Keratinocyte (primary cell): ENCODE data around the gene APBB1. TPM values are rescaled to one million over a fixed set of nuclear protein-coding genes. Genes with fewer than 3 reads are reported as not detected.

Source experiments
- DNase-seq: peaks from one replicate; pipeline ENCODE4 v3.0.0-alpha.2; 2011; ENCODE audit warnings: low read depth, missing footprints, low spot score
- FAIRE-seq: peaks from 2 replicates; lab custom pipeline; 2011; peaks lifted over from hg19 to GRCh38; lab: Jason Lieb, UNC
- H2AFZ ChIP-seq: 2 replicates; pipeline ENCODE4 v1.6.0; 2012; ENCODE audit warnings: low read length, control low read depth, inconsistent platforms; ENCODE audit not compliant: control insufficient read depth
- H3K27ac ChIP-seq: 2 replicates; pipeline ENCODE4 v1.5.1; 2011; ENCODE audit warnings: low read length; ENCODE audit not compliant: control insufficient read depth, insufficient read depth
- H3K27me3 ChIP-seq: 3 replicates; pipeline ENCODE4 v1.6.0; 2011; ENCODE audit warnings: low read length; ENCODE audit not compliant: control insufficient read depth, insufficient read depth; ENCODE audit errors: extremely low read depth
- H3K36me3 ChIP-seq, 2 experiments: 2 replicates in 1 of 2; 3 replicates in 1 of 2; pipeline ENCODE4 v1.5.1; 2011; ENCODE audit warnings: low read length in 2 of 2, mild to moderate bottlenecking in 1 of 2; ENCODE audit not compliant: control insufficient read depth in 2 of 2, insufficient read depth in 2 of 2; ENCODE audit errors: extremely low read depth in 1 of 2
- H3K4me1 ChIP-seq: 3 replicates; pipeline ENCODE4 v1.5.1; 2011; ENCODE audit warnings: low read length; ENCODE audit not compliant: control insufficient read depth, insufficient read depth; ENCODE audit errors: extremely low read depth
- H3K4me2 ChIP-seq: 3 replicates; pipeline ENCODE4 v1.6.0; 2011; ENCODE audit warnings: low read depth, low read length; ENCODE audit not compliant: control insufficient read depth, insufficient read depth; ENCODE audit errors: extremely low read depth
- H3K4me3 ChIP-seq, 3 experiments: fragments of 200-600 bp in 1 of 3; sonication (generic) in 1 of 3; 2 replicates in 2 of 3; 3 replicates in 1 of 3; pipeline ENCODE4 v1.5.1; 2011 to 2016; ENCODE audit warnings: low read length in 3 of 3, mild to moderate bottlenecking in 3 of 3, control low read depth in 2 of 3, inconsistent platforms in 1 of 3, low read depth in 1 of 3, mixed read lengths in 1 of 3, mixed run types in 1 of 3, moderate library complexity in 1 of 3; ENCODE audit not compliant: control insufficient read depth in 2 of 3, insufficient read depth in 2 of 3; ENCODE audit errors: extremely low read depth in 1 of 3
- H3K79me2 ChIP-seq: 2 replicates; pipeline ENCODE4 v1.6.0; 2012; ENCODE audit warnings: low read length; ENCODE audit not compliant: control insufficient read depth, insufficient read depth
- H3K9ac ChIP-seq: 3 replicates; pipeline ENCODE4 v1.6.0; 2011; ENCODE audit warnings: low read length; ENCODE audit not compliant: control insufficient read depth, insufficient read depth; ENCODE audit errors: extremely low read depth
- H3K9me1 ChIP-seq: 3 replicates; pipeline ENCODE4 v1.6.0; 2011; ENCODE audit warnings: low read length; ENCODE audit not compliant: control insufficient read depth, insufficient read depth; ENCODE audit errors: extremely low read depth
- H3K9me3 ChIP-seq: 2 replicates; pipeline ENCODE4 v1.5.1; 2012; ENCODE audit warnings: low read depth, low read length; ENCODE audit not compliant: control insufficient read depth
- H4K20me1 ChIP-seq: 3 replicates; pipeline ENCODE4 v1.6.0; 2011; ENCODE audit warnings: low read length; ENCODE audit not compliant: control insufficient read depth, insufficient read depth; ENCODE audit errors: extremely low read depth
- CTCF ChIP-seq, 3 experiments: IDR thresholded peaks in 1 of 3; conservative IDR thresholded peaks in 1 of 3; optimal IDR thresholded peaks in 1 of 3; 2 replicates in 2 of 3; 3 replicates in 1 of 3; pipeline versions ENCODE3 to v1.5.1; 2011; ENCODE audit warnings: low read length in 3 of 3, mild to moderate bottlenecking in 3 of 3, moderate library complexity in 2 of 3, control low read depth in 1 of 3, inconsistent platforms in 1 of 3; ENCODE audit not compliant: insufficient read depth in 2 of 3; ENCODE audit errors: extremely low read depth in 1 of 3
- EZH2 ChIP-seq: IDR thresholded peaks from one replicate; pipeline ENCODE4 v1.6.1; 2012; ENCODE audit warnings: inconsistent platforms, mild to moderate bottlenecking, low read length, moderate library complexity
- dilution Hi-C: fragments of 300-500 bp; cut with MboI; formaldehyde crosslinking; loops from one replicate; pipeline ENCODE4 v1.7.0; 2020; ENCODE audit warnings: low sequenced_read_pairs; ENCODE audit not compliant: extremely low pct_ligation_motif_present
- polyA plus RNA-seq, 5 experiments: library from polyadenylated mRNA; depleted of rRNA in 3 of 5; stranded (reverse) in 3 of 5; stranded (forward) in 1 of 5; unstranded in 1 of 5; fragments of >200 nt; gene quantifications; 1 replicate in 1 of 5; 2 replicates in 3 of 5; 3 replicates in 1 of 5; pipeline versions ENCODE4 v1.2.1 to v1.2.3, GENCODE V29; 2011 to 2012; ENCODE audit warnings: missing spikeins in 2 of 5, low read depth in 1 of 5, low replicate concordance in 1 of 5

Gene APBB1
- polyA plus RNA-seq, 1 donor (not counting 4 experiments of a cell fraction or from before 2014, with no cell fraction given) = 3.7 TPM

DNA sequence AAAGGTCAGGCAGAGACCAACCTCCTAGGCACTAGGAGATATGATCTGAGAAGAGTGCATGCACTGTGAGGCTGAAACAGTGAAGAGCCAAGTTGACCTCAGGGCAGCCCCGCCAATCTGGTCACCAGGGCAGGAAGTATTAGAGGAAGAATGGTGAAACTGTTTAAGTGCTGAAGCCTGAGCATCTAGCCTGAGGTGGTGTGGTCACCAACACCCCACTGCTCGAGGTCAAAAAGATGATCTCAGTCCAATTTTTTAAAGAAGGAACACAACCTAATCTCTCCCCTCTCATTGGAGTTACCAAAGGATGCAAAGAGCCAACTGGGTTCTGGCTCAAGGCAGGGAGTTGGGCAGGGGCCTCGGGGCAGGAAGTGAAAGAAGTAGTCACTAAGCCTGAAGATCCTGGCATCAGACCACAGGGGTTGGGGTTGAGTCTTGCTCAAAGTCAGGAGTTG is 4.0 kb downstream of the APBB1 start:
- Histone ChIP-seq H3K36me3 (no peaks in the 10 kb centered on the region), H3K4me1 (peaks cover 7% of the 10 kb centered on the region), H3K9me1 (no peaks in the 10 kb centered on the region), H3K9me3 (no peaks in the 10 kb centered on the region), H3K27ac (no peak overlapping the region), H3K79me2 (no peaks in the 10 kb centered on the region), H2AFZ (no peak overlapping the region), H4K20me1 (no peaks in the 10 kb centered on the region), H3K27me3 (peaks cover 10% of the 10 kb centered on the region), H3K4me3 (no peak overlapping the region), H3K4me2 (no peak overlapping the region), H3K9ac (no peak overlapping the region)
- no peak for DNase-seq
- dilution Hi-C loops = no loop called here
- no peak for FAIRE-seq
- no peak for TF ChIP-seq CTCF (optimal IDR thresholded peaks at IDR 0.05 in 1 of 3, IDR thresholded peaks at IDR 0.05 in 1 of 3, conservative IDR thresholded peaks at IDR 0.05 in 1 of 3; ENCODE audit: extremely low read depth in 1 of 3, insufficient read depth in 2 of 3, low read length in 3 of 3)
- no peak for TF ChIP-seq EZH2

DNA sequence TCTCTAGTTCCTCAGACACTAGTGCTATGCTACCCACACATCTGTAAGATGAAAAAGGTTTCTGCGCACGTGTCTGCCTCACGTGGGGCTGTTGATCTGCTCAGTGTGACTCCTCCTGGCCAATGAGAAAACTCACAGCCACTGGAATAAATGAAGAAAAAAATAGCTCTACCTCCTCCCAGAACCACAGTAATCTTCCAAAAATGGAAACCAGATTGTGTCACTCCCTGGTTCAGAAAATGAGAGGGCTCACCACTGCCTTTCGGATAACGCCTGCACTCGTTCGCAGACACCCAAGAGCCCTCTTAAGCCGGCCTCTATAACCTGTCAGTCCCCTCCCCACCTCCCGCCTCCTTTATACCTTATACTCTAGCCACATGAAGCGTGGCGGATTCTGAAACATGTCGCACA is 5.1 kb downstream of the APBB1 start:
- dilution Hi-C loops = no loop called here
- Histone ChIP-seq H3K4me2 (no peak overlapping the region), H3K27ac (no peak overlapping the region), H3K4me3 (no peak overlapping the region), H3K27me3 (peaks cover 6% of the 10 kb centered on the region), H4K20me1 (no peaks in the 10 kb centered on the region), H2AFZ (no peak overlapping the region), H3K4me1 (peaks cover 3% of the 10 kb centered on the region), H3K9me1 (no peaks in the 10 kb centered on the region), H3K36me3 (no peaks in the 10 kb centered on the region), H3K9ac (no peak overlapping the region), H3K9me3 (no peaks in the 10 kb centered on the region), H3K79me2 (no peaks in the 10 kb centered on the region)
- FAIRE-seq = no peak
- TF ChIP-seq CTCF (optimal IDR thresholded peaks at IDR 0.05 in 1 of 3, IDR thresholded peaks at IDR 0.05 in 1 of 3, conservative IDR thresholded peaks at IDR 0.05 in 1 of 3; ENCODE audit: extremely low read depth in 1 of 3, insufficient read depth in 2 of 3, low read length in 3 of 3) = no peak
- no peak for TF ChIP-seq EZH2
- DNase-seq = no peak
